ENCODE measurements around the gene NADK2. TPM values are rescaled to one million over a fixed set of nuclear protein-coding genes. Genes with fewer than 3 reads are reported as not detected.

NADK2 gene
- polyA plus RNA-seq, 1 of the 3 experiments (the other 2 are of a cell fraction), result 7.6 TPM

DNA sequence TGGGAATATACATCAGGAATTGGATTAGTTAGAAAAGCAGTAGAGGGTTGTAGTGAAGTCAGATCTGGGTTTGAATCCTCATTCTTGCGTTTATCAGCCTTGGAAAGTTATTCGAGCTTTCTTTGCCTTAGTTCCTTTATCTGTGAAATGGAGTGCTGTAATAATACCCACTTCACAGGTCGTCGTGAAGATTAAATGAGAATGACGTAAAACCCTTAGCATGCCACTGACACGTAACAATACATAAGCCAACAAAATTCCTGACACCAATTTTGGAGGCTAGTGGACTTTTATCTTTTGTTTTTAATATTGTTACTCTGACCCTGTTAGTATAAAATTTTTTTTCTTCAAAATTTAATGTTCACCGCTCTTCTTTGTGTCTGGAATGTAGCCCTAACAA lies 86.4 kb downstream of the NADK2 start:
- Histone ChIP-seq H4K20me1 (ENCODE audit: insufficient read depth) (no peaks in the 10 kb centered on the region), H3K4me2 (no peak overlapping the region), H3K36me3 (replicated peaks in 1 of 2; ENCODE audit: control insufficient read depth in 1 of 2, insufficient read depth in 2 of 2, low read length in 1 of 2) (peaks cover 36 to 39% of the 10 kb centered on the region in 2 experiments), H2AFZ (ENCODE audit: low read depth) (no peak overlapping the region), H3K79me2 (ENCODE audit: insufficient read depth) (peaks cover 68% of the 10 kb centered on the region), H3K4me1 (ENCODE audit: control insufficient read depth in 1 of 2, insufficient read depth in 2 of 2, low read depth in 1 of 2, low read length in 1 of 2) (peaks cover 39 to 63% of the 10 kb centered on the region in 2 experiments), H3K9ac (no peak overlapping the region), H3K9me3 (no peaks in the 10 kb centered on the region), H3K9me2 (no peaks in the 10 kb centered on the region), H3F3A (replicated peaks; ENCODE audit: insufficient read depth) (no peaks in the 10 kb centered on the region), H3K4me3 (ENCODE audit: low read depth in 2 of 2, low read length in 1 of 2) (no peak overlapping the region), H3K27me3 (ENCODE audit: insufficient read depth) (no peaks in the 10 kb centered on the region), H3K27ac (ENCODE audit: low read depth in 2 of 2, low read length in 1 of 2) (peak overlapping the region in 1 of 2 experiments; percentile 99; a peak in 2 of 4 replicates)
- WGBS (ENCODE audit: low lambda C conversion rate), result 93% methylated on average over 7 of the region's 7 CpGs
- CTCF ChIA-PET, result interaction anchor here (2.1 kb wide), 1 partner anchor 86 kb away, joined by 7 read pairs; the partner anchor contains the start of gene NADK2
- DNase-seq, result no peak
- no peak for TF ChIP-seq GATA2 (CRISPR knock-in tag; IDR thresholded peaks at IDR 0.05)
- POLR2A ChIA-PET, result no interaction called here

DNA sequence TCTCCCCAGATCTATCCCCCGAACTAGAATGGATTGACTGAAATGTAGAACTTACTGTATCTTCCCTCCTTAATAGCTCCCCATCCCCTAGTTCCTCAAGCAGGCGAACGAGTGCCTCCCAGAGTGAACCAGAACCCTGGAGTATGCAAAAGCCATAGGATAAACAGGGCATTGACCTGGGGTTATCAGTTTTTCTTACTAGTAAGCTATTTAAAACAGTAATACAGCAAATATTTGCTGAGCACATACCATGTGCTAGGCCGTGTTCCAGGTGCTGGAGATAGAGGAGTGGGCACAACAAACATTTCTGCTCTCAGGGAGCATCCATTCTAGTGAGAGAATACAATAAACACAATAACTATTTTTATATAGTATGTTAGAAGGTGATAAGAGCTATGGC lies 88.0 kb downstream of the NADK2 start:
- peaks cover 34 to 49% of the 10 kb centered on the region in 2 experiments for H3K4me1 ChIP-seq (ENCODE audit: control insufficient read depth in 1 of 2, insufficient read depth in 2 of 2, low read depth in 1 of 2, low read length in 1 of 2)
- peaks cover 64% of the 10 kb centered on the region for H3K79me2 ChIP-seq (ENCODE audit: insufficient read depth)
- H3K4me2 ChIP-seq, result peak overlapping the region; percentile 96
- no peak overlapping the region for H3K27ac ChIP-seq (ENCODE audit: low read depth in 2 of 2, low read length in 1 of 2)
- no peaks in the 10 kb centered on the region for H3K27me3 ChIP-seq (ENCODE audit: insufficient read depth)
- H2AFZ ChIP-seq (ENCODE audit: low read depth), result no peak overlapping the region
- 74% methylated on average over 4 of the region's 4 CpGs for WGBS (ENCODE audit: low lambda C conversion rate)
- no peaks in the 10 kb centered on the region for H3K9me2 ChIP-seq
- H3K4me3 ChIP-seq (ENCODE audit: low read depth in 2 of 2, low read length in 1 of 2), result peak overlapping the region in 1 of 2 experiments; percentile 99; a peak in 3 of 4 replicates
- H3K9ac ChIP-seq, result 0 out of 2 replicates have a peak overlapping the region, but pooled peaks have one; percentile 79
- TF ChIP-seq RFX5 (IDR thresholded peaks at IDR 0.05; ENCODE audit: low read length) (no peak), TEAD4 (IDR thresholded peaks at IDR 0.05; ENCODE audit: borderline replicate concordance, insufficient read depth) (no peak), TCF12 (IDR thresholded peaks at IDR 0.05) (no peak), GABPA (IDR thresholded peaks at IDR 0.05; ENCODE audit: low read depth) (no peak), NRF1 (IDR thresholded peaks at IDR 0.05; ENCODE audit: low read depth, low read length) (no peak), RXRA (IDR thresholded peaks at IDR 0.05; ENCODE audit: borderline replicate concordance, low read depth) (no peak), RCOR1 (IDR thresholded peaks at IDR 0.05; ENCODE audit: low read length) (no peak), FOXJ3 (CRISPR knock-in tag; IDR thresholded peaks at IDR 0.05) (no peak), POLR2AphosphoS5 (IDR thresholded peaks at IDR 0.05; ENCODE audit: low read depth, low read length) (no peak), YY1 (IDR thresholded peaks at IDR 0.05; ENCODE audit: low read depth) (no peak), REST (IDR thresholded peaks at IDR 0.05; ENCODE audit: low read depth, low read length) (no peak), SMC3 (IDR thresholded peaks at IDR 0.05; ENCODE audit: low read depth, low read length) (no peak), TAF1 (IDR thresholded peaks at IDR 0.05; ENCODE audit: borderline replicate concordance, low read depth, low read length) (no peak), PBX3 (IDR thresholded peaks at IDR 0.05) (no peak), EZH2phosphoT487 (IDR thresholded peaks at IDR 0.05; ENCODE audit: borderline replicate concordance, low read depth) (no peak), CHD2 (IDR thresholded peaks at IDR 0.05; ENCODE audit: low read length, partially characterized antibody) (no peak), ELF1 (IDR thresholded peaks at IDR 0.05) (no peak)
- TF ChIP-seq, protein P1, sequence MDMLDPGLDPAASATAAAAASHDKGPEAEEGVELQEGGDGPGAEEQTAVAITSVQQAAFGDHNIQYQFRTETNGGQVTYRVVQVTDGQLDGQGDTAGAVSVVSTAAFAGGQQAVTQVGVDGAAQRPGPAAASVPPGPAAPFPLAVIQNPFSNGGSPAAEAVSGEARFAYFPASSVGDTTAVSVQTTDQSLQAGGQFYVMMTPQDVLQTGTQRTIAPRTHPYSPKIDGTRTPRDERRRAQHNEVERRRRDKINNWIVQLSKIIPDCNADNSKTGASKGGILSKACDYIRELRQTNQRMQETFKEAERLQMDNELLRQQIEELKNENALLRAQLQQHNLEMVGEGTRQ (IDR thresholded peaks at IDR 0.05; ENCODE audit: borderline replicate concordance, low read depth, low read length), result no peak
- TF ChIP-seq, protein P2, sequence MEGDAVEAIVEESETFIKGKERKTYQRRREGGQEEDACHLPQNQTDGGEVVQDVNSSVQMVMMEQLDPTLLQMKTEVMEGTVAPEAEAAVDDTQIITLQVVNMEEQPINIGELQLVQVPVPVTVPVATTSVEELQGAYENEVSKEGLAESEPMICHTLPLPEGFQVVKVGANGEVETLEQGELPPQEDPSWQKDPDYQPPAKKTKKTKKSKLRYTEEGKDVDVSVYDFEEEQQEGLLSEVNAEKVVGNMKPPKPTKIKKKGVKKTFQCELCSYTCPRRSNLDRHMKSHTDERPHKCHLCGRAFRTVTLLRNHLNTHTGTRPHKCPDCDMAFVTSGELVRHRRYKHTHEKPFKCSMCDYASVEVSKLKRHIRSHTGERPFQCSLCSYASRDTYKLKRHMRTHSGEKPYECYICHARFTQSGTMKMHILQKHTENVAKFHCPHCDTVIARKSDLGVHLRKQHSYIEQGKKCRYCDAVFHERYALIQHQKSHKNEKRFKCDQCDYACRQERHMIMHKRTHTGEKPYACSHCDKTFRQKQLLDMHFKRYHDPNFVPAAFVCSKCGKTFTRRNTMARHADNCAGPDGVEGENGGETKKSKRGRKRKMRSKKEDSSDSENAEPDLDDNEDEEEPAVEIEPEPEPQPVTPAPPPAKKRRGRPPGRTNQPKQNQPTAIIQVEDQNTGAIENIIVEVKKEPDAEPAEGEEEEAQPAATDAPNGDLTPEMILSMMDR (IDR thresholded peaks at IDR 0.05), result no peak
- CTCF ChIA-PET, result interaction anchor here (1.2 to 4.3 kb wide), 3 partner anchors 16 to 88 kb away, joined by 3 to 21 read pairs (median 7); partner anchors contain the start of gene NADK2
- H4K20me1 ChIP-seq (ENCODE audit: insufficient read depth), result no peaks in the 10 kb centered on the region
- H3K9me3 ChIP-seq, result no peaks in the 10 kb centered on the region
- POLR2A ChIA-PET, result interaction anchor here (0.6 kb wide), 1 partner anchor 124 kb away, joined by 3 read pairs; no protein-coding TSS in a partner anchor
- H3K36me3 ChIP-seq (replicated peaks in 1 of 2; ENCODE audit: control insufficient read depth in 1 of 2, insufficient read depth in 2 of 2, low read length in 1 of 2), result peaks cover 24 to 26% of the 10 kb centered on the region in 2 experiments
- DNase-seq, result no peak
- H3F3A ChIP-seq (replicated peaks; ENCODE audit: insufficient read depth), result no peaks in the 10 kb centered on the region
